AG09319 (cell line): ENCODE data around the gene CCNQ.

Experiments
- DNase-seq: peaks from one replicate; pipeline ENCODE4 v3.0.0-alpha.2; 2010; ENCODE audit warnings: low read depth; ENCODE audit errors: extremely low read depth
- TF ChIP-seq, protein P1 (sequence below): IDR thresholded peaks from 2 replicates; pipeline ENCODE4 v1.5.1; 2011; ENCODE audit warnings: low read depth, mild to moderate bottlenecking, inconsistent platforms, low read length, moderate library complexity

The CCNQ gene

DNA sequence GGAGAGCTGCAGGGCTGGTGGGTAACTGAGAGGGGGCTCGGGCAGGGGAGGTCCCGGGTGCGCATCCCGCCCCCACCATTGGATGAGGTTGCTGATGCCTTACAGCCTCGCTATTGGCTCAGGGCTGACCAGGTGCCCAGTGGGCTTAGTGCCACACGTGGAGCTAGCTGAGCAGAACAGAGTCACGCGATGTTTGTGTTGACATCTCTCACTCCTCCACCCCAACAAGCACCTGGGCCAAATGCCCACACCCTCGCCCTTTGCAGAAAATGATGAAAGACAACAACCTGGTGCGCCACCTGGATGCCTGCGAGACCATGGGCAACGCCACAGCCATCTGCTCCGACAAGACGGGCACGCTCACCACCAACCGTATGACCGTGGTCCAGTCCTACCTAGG, 49.7 kb downstream of the CCNQ start:
- no peak for DNase-seq
- TF ChIP-seq, protein P1, sequence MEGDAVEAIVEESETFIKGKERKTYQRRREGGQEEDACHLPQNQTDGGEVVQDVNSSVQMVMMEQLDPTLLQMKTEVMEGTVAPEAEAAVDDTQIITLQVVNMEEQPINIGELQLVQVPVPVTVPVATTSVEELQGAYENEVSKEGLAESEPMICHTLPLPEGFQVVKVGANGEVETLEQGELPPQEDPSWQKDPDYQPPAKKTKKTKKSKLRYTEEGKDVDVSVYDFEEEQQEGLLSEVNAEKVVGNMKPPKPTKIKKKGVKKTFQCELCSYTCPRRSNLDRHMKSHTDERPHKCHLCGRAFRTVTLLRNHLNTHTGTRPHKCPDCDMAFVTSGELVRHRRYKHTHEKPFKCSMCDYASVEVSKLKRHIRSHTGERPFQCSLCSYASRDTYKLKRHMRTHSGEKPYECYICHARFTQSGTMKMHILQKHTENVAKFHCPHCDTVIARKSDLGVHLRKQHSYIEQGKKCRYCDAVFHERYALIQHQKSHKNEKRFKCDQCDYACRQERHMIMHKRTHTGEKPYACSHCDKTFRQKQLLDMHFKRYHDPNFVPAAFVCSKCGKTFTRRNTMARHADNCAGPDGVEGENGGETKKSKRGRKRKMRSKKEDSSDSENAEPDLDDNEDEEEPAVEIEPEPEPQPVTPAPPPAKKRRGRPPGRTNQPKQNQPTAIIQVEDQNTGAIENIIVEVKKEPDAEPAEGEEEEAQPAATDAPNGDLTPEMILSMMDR, result no peak

DNA sequence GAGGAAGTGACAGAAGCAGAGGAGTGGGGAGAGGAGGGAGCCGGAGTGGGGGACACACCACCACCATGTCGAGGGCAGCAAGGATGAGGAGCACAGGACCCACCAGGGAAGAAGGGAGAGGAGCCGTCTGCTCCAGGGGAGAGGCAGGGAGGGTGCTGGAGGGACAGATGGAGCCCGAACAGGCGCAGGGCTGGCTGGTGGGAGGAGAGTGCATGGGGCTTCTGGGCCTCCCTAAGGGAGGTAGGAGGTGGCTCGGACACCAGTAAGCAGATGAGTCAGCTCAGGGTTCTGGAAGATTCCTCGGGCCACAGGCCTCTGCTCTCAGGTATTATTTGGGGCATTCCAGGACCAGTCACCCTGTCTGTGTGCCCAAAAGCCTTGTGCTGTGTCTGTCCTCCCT, 51.7 kb downstream of the CCNQ start:
- no peak for DNase-seq
- TF ChIP-seq, protein P1, result no peak

- TF ChIP-seq, protein P1, result no peak
- DNase-seq, result no peak
Observed at GRCh38 chrX:153546386-153546785, 52.6 kb downstream of the CCNQ start.

- TF ChIP-seq, protein P1, result no peak
- DNase-seq, result no peak
Observed at GRCh38 chrX:153544727-153545126, 54.2 kb downstream of the CCNQ start.

DNA sequence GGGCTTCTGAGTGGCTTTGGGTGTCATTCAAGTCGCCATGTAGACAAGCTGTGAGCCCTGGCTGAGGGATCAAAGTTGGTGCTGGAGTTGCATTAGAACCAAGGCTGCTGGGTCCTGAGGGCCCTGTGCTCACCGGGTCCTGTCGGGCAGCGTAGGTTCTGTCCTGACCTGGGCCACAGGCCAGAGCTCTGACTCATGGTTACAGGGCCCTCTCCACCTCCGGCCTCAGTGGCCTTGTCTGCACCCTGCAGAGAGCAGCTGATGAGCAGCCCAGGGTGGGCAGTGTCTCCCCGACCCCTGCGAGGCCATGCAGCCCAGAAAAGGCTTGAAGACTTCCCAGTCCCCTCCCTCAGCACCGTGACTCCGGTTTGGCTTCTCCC, 59.0 kb downstream of the CCNQ start:
- no peak for DNase-seq
- TF ChIP-seq, protein P1, result no peak

DNA sequence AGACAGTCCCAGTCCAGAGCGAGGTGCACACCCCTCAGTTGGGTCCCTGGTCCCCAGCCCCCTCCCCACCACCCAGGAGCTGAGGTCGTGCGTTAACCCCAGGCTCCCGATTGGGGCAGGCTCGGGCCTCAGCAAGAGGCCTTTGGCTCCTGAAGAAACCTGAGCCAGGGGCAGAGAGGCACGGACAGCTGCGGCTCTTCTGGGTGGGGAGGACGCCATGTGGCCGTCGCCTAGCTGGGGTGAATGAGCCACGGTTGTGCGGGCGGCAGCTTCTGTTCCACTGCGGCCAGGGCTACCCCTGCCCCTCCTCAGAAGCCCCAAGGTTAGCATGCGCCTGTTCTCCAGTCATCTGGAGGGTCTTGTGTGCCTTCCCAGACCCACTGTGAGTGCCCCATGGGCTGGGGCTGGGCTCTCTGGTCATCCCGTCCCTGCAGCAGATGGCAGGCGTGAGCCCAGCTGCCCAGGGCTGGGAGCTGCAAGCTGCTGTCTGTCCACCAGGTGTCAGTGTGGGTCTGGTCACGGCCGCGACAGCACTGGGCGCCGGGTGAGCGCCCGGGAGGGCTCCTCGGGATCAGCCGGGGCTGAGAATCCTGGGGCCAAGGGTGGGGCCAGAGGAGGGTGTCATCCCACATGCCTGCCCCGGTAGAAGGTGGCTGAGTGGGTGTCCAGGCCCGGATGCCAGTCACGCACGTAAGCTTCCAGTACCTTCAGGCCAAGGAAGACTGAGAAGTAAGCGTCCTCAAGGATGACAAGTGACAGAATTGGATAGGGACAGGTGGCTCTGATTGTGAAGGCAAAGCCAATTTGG, 59.6 kb downstream of the CCNQ start:
- TF ChIP-seq, protein P1, result peak; percentile 89
- peak; percentile 4 for DNase-seq

GRCh38 chrX:153538424-153538823, 60.5 kb downstream of the CCNQ start:
- TF ChIP-seq, protein P1, result no peak
- no peak for DNase-seq
